Panc1 (cell line): ENCODE measurements around the gene DNASE1L3. TPM values are rescaled to one million over a fixed set of nuclear protein-coding genes. Genes with fewer than 3 reads are reported as not detected.
"Not testable (repeated sequence)": the region's sequence is repeated elsewhere in the genome, so short reads cannot be mapped to it uniquely, and the experiment has no call there.

Experiments
- ATAC-seq: fragments of 200-7000 bp; cut with Tn5 transposase; 2 replicates; pipeline ENCODE4 v1.9.1; 2020; ENCODE audit warnings: mild to moderate bottlenecking, moderate library complexity
- BruUV-seq: library from RNA; stranded (reverse); fragments of 400-500 nt; replicated peaks from 2 replicates; lab custom pipeline; 2021; lab: Mats Ljungman, UMichigan
- CTCF ChIA-PET: fragments of 300-600 bp; sonication (Branson Sonifier 250); formaldehyde crosslinking; loops from one replicate; lab custom pipeline; 2022; ENCODE audit warnings: antibody characterized with exemption; lab: Charles Lee
- POLR2A ChIA-PET: fragments of 300-600 bp; sonication (Branson Sonifier 250); formaldehyde crosslinking; loops from one replicate; lab custom pipeline; 2022; ENCODE audit warnings: antibody characterized with exemption; lab: Charles Lee
- DNase-seq: peaks from one replicate; pipeline ENCODE4 v3.0.0-alpha.2; 2010; ENCODE audit warnings: low read depth, low spot score
- H3K27ac ChIP-seq: 2 replicates; pipeline ENCODE4 v1.5.1; 2011; ENCODE audit warnings: mild to moderate bottlenecking, low read length, inconsistent platforms
- H3K27me3 ChIP-seq: fragments of 200-500 bp; sonication (Bioruptor generic); 2 replicates; pipeline ENCODE4 v1.6.0; 2014; ENCODE audit warnings: low read length, inconsistent platforms; ENCODE audit not compliant: control insufficient read depth, insufficient read depth
- H3K36me3 ChIP-seq: fragments of 200-500 bp; sonication (Bioruptor generic); 2 replicates; pipeline ENCODE4 v1.5.1; 2014; ENCODE audit warnings: inconsistent platforms, mild to moderate bottlenecking, low read length, moderate library complexity; ENCODE audit not compliant: control insufficient read depth, insufficient read depth
- H3K4me1 ChIP-seq: 2 replicates; pipeline ENCODE4 v1.5.1; 2011; ENCODE audit warnings: inconsistent platforms, mild to moderate bottlenecking, low read length, moderate library complexity; ENCODE audit not compliant: control insufficient read depth, insufficient read depth
- H3K4me3 ChIP-seq, 2 experiments: 2 replicates each; pipeline ENCODE4 v1.5.1; 2011 to 2012; ENCODE audit warnings: low read depth in 2 of 2, low read length in 2 of 2, mild to moderate bottlenecking in 2 of 2, inconsistent platforms in 1 of 2, moderate library complexity in 1 of 2
- H3K9me3 ChIP-seq: fragments of 200-500 bp; sonication (Bioruptor generic); 2 replicates; pipeline ENCODE4 v1.5.1; 2014; ENCODE audit warnings: low read depth, mild to moderate bottlenecking, inconsistent platforms, low read length, moderate library complexity; ENCODE audit not compliant: control insufficient read depth, insufficient read depth
- CTCF ChIP-seq: fragments of 450-650 bp; IDR thresholded peaks from 2 replicates; pipeline ENCODE4 v1.5.1; 2017; ENCODE audit warnings: mild to moderate bottlenecking
- POLR2AphosphoS5 ChIP-seq: IDR thresholded peaks from 2 replicates; pipeline ENCODE4 v1.6.1; 2012; ENCODE audit warnings: mild to moderate bottlenecking, low read depth, low read length, moderate library complexity
- REST ChIP-seq, 2 experiments: IDR thresholded peaks; 2 replicates each; pipeline ENCODE4 v1.6.1; 2011 to 2012; ENCODE audit warnings: low read depth in 2 of 2, control low read depth in 1 of 2, low read length in 1 of 2, mild to moderate bottlenecking in 1 of 2, moderate library complexity in 1 of 2; ENCODE audit not compliant: insufficient read depth in 1 of 2
- SIN3A ChIP-seq: IDR thresholded peaks from 2 replicates; pipeline ENCODE4 v1.6.1; 2012; ENCODE audit warnings: low read depth, mild to moderate bottlenecking, low read length, moderate library complexity, borderline replicate concordance; ENCODE audit not compliant: insufficient read depth
- TCF7L2 ChIP-seq: IDR thresholded peaks from 2 replicates; pipeline ENCODE4 v1.6.1; 2011; ENCODE audit warnings: mild to moderate bottlenecking, low read depth, low read length, inconsistent platforms
- in situ Hi-C: cut with HindIII; loops from 2 replicates; pipeline ENCODE4 v1.10.0; 2016; ENCODE audit warnings: low sequenced_read_pairs, low pct_unique_long_range_greater_than_20kb
- intact Hi-C: fragments of 100-400 bp; cut with micrococcal nuclease; formaldehyde crosslinking; loops from one replicate; pipeline ENCODE4 v1.10.0; 2022; ENCODE audit not compliant: unreplicated experiment
- total RNA-seq: library from RNA; stranded (reverse); gene quantifications from one replicate; pipeline ENCODE4 v1.2.1, GENCODE V29; 2021; ENCODE audit not compliant: unreplicated experiment

Gene DNASE1L3
- total RNA-seq, 1 experiment from 2014 or later = not detected

GRCh38 chr3:58230876-58231552 is 20.2 kb upstream of the DNASE1L3 start:
- intact Hi-C loops = no loop called here
- H3K36me3 ChIP-seq = no peaks in the 10 kb centered on the region
- POLR2A ChIA-PET = no interaction called here
- H3K4me3 ChIP-seq = no peak overlapping the region
- no peaks in the 10 kb centered on the region for H3K27me3 ChIP-seq
- ATAC-seq (no peak), DNase-seq (no peak)
- CTCF ChIA-PET = interaction anchor here (0.7 kb wide), 1 partner anchor 75 kb away, joined by 8 read pairs; the partner anchor contains the start of gene HTD2
- no peak overlapping the region for H3K27ac ChIP-seq
- in situ Hi-C loops = no loop called here
- TF ChIP-seq POLR2AphosphoS5 (no peak), CTCF (no peak), SIN3A (no peak), TCF7L2 (no peak), REST (IDR thresholded peaks at IDR 0.05; ENCODE audit: insufficient read depth in 1 of 2, low read depth in 2 of 2, low read length in 1 of 2) (no peak)
- H3K9me3 ChIP-seq = no peaks in the 10 kb centered on the region
- no peaks in the 10 kb centered on the region for H3K4me1 ChIP-seq
- no TSS peak for BruUV-seq

GRCh38 chr3:58227933-58228332 is 17.2 kb upstream of the DNASE1L3 start:
- CTCF ChIA-PET, H3K4me3 ChIP-seq, BruUV-seq, H3K27me3 ChIP-seq, H3K36me3 ChIP-seq, in situ Hi-C loops, H3K9me3 ChIP-seq, intact Hi-C loops, ATAC-seq, H3K27ac ChIP-seq, DNase-seq, H3K4me1 ChIP-seq: not testable (repeated sequence)
- POLR2A ChIA-PET = interaction anchor here (0.6 kb wide), 2 partner anchors 72 to 94 kb away, joined by 3 read pairs; no protein-coding TSS in a partner anchor

GRCh38 chr3:58223855-58224254 is 13.1 kb upstream of the DNASE1L3 start:
- intact Hi-C loops (no loop called here), in situ Hi-C loops (no loop called here)
- POLR2A ChIA-PET = no interaction called here
- CTCF ChIA-PET = no interaction called here
- Histone ChIP-seq H3K4me3 (no peak overlapping the region), H3K27ac (no peak overlapping the region), H3K36me3 (no peaks in the 10 kb centered on the region), H3K4me1 (peaks cover 7% of the 10 kb centered on the region), H3K27me3 (no peaks in the 10 kb centered on the region), H3K9me3 (no peaks in the 10 kb centered on the region)
- BruUV-seq = no TSS peak
- TF ChIP-seq CTCF = no peak
- TF ChIP-seq POLR2AphosphoS5 = no peak
- no peak for TF ChIP-seq SIN3A
- no peak for TF ChIP-seq REST (IDR thresholded peaks at IDR 0.05; ENCODE audit: insufficient read depth in 1 of 2, low read depth in 2 of 2, low read length in 1 of 2)
- no peak for TF ChIP-seq TCF7L2
- ATAC-seq = no peak
- DNase-seq = no peak
